HG03064 (cell line): ENCODE results near the gene GREM2.

Experiments used
- ATAC-seq: cut with Tn5 transposase; IDR thresholded peaks from one replicate; pipeline ENCODE4 v1.9.1; 2021; ENCODE audit warnings: low read depth; ENCODE audit not compliant: unreplicated experiment

GREM2 gene

DNA sequence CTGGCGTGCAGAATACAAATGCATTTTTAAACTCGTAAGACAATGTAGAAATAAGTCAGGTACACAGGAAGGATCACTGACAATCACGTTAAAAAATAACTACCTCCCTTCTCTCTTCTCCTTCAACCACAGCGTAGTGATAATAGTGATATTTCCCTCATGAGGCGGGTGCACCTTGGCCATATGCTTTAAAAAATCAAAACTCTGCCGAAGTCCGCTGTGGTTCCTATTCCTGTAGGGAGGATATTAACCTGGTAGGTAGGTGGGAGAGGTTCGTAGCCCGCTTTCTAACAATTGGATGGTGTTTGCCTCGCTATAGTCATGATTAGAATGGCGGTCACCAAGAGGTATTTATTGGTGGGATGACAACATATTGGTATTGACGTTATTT lies 732 bp downstream of the GREM2 start:
- no peak for ATAC-seq

DNA sequence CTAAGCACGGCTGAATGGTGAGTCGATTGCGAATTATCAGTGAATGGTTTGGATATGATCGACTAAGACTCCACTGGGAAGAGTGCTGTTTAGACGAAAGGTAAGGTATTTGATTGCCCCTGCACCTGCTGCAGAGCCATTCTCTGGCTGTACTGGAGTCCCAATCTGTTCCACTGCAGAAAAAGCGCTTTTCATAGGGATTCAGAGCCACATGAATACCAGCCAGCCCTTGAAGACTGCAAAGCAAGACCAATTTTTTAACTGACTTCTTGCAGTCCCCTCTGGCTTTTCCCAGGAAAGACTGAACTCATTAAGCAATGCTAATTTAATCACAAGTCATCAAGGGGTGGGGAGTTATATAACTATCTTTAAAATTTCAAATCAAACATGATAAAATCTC lies 1.3 kb downstream of the GREM2 start:
- no peak for ATAC-seq

DNA sequence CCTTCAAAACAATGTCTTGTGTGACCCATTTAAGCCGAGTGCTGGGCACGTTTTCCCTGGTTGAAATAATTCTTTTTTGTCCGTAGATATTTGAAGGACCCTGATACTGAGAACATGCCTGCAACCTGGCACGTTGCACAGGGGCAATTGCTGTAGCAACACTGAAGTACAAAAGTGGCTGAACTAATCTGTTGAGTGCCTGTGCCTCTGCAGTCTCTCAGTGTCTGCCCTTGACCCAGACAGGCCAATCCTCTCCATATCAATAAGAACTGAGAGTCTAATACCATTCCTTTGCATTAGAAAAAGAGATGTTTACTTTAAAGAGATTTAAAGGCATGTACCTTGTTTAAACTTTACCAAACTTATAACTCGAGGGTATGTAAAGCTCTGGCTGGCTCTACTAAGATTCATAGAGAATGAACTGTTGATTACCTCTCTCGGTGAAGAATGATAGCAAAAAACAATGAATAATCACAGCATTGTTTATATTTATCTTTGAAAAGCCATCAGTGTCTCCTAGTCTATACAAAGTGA lies 2.4 kb downstream of the GREM2 start:
- no peak for ATAC-seq

DNA sequence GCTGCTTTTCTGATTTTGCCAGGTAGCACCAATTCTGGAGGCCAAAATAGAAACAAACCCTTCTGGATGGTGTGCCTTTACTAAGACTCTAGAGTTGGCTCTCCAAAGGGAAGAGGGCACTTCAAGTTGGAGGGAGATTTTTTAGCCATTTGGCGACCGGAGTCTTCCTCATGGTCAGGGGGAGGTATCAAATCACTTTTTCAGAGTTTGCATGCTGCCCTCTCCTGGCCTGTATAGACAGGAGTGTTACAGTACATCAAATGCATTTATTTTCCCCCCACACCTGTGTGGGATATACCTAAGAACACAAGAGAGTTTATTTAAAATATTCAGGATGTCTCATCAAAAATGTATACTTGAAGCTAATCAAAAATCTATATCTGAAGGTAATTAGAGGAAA lies 3.2 kb downstream of the GREM2 start:
- no peak for ATAC-seq

DNA sequence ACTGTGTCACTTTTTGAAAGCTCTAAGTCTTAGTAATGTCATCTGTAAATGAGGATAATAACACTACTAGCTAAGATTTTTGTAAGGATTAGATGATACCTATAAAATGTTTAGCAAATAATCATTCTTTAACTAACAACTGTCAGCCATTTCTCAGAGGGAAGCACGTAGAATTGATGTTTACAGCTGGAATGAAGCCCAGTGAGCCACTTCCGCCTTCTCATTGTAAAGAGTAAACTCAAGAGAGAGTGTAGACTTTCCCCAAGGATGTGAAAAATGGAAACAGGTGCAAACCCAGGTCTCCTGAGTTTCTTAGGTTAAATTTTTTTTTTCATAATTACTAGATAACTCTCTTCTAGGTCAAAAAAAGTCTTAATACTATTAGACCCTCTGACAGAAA lies 4.9 kb downstream of the GREM2 start:
- no peak for ATAC-seq

DNA sequence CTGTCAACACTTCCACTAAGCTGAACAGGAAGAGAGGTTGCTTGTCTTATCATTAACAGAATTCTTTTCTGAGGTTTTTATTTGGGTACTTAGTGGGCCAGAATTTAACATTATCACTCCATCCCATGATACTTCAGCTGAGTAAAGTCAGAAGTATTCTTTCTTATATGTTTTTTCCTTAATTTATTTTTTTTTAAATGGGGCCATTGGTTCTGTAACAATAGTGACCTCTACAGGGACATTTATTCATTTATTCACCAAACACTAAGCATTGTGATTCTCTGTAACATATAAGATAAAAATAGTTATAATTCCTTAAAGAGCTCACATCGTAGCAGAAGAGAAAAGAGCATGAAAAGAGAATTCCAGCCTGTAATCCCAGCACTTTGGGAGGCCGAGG lies 9.8 kb downstream of the GREM2 start:
- ATAC-seq: no peak

DNA sequence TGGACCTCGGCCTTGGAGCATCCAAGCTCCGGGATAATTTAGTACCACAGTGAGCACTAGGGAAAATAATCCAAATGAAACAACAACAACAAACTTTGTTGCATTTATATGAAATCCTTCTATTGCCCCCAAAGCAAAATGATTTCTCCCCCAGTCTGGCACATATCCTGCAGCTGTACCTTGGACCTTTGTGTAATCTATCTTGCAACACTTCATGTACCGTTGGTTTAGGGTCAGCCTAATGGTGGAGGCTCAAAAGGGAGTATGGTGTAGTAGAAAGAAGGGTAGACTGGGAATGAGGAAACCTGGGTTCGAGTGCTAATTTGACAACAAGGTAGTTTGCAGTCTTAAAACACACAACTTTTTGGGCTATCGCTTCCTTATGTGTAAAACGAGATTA lies 12.1 kb downstream of the GREM2 start:
- no peak for ATAC-seq

DNA sequence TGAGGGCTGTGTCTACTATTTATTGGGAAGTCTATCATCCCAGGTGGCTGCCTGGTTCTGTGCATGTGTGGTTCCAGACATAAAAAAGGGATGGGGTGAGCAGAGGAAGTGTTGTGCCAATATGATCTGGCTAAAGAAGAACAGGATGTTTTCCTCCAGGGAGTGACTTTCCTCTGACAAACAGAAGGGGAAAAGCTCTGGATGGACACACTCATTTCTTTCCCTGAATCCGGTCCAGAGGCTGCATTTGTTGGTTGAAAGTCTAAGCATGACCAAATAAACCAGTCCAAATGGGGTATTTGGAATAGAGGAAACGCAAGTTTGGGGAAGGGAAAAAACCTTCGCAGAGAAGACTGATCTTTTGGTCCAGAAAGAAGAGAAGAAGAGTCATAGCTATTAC lies 12.7 kb downstream of the GREM2 start:
- ATAC-seq: no peak

DNA sequence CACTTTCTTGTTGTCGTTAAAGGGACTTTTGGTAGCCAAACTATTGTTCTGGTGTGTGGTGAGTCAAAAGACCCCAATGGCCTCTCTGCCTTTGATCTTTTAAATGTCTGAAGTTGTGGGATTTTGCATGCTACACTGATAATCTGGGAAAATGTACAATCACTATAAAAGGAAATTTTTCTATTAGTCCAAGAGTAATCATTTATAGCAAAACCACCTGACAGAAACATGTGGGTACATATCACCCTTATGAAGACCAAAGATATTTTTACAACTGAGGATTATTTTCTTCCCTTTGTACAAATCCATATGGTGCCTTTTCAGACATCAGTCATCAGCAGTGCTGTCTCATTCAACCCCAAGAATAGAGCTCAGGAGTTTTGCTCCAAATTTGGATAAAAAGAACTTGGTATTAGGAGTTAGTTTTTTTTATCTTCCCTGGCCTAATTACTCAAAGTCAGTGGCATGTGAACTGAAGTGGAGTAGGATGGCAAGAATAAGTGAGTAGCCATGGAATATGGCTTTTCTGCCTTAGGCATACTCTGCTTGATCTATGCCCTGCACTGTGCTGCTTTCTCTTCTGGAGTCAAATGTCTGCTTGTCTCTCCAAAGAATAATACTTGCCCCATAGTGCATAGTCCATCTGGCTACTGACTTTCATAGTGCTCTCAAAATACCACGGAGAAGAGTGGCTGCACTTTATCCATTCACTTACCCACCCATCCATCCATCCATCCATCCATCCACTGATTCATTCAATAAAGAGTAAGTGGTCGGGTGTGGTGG lies 13.5 kb downstream of the GREM2 start:
- ATAC-seq: no peak

DNA sequence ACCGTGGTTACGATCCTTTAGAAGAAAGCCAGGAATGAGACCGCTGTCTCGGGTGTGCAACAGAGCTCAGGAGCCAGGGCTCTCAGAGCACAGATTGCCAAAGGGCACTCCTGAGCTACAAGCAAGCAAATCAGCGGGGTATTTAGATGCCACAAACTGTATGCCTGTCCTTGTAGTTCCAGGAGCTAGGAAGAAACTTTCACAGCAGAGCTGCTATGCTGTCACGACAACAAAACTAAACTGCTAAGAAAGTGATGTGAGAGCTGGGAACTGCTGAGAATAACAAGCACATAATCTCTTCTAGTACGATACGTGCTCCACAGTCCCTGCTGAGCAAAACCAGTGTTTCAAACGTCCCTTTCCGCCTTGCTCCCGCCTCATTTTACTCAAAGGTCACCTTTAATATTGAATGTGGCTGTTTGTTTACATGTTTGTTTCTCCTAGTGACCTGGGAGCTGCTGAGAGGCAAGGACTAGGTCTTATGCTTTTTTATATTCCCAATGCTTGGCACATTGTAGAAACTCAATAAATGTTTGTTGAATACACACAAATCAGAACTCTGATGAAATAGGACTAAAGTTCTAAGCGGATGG lies 14.7 kb downstream of the GREM2 start:
- ATAC-seq: no peak

DNA sequence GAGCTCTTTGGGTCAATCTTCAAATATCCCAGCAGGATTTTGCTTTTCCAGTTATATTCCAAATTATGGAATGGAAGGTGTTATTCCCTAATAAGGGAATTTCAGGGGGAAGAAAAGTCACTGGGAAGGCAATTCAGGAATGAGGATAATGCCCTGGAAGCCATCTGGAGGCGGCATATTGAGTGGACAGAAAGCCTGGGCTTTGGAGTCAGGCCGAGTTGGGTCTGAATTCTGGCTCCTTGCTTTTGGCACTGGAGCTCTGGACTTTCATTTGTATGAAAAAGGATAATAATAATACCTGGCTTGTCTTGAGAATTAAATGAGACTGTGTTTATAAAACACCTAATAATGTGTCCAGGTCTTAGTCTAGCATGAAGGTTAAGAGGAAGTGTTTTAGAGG lies 16.5 kb downstream of the GREM2 start:
- ATAC-seq: no peak

DNA sequence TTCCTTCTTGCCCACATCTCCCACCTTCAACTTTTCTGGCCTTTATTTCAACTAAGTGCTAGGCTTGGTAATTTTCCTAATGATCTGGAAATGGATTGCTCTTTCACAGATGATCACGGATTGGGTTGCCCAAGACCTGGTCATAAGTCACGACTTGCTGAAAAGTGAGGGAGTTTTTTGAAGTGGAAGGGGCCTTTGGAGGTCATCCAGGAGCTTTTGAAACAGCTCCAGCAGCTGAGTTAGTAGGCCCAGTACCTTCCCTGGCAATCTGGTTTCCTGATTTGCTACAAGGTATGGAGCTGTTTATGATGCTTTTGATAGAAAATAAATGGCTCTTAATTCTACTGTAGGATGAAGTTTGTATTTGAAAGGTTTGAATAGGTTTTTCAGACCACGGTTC lies 20.4 kb downstream of the GREM2 start:
- no peak for ATAC-seq

DNA sequence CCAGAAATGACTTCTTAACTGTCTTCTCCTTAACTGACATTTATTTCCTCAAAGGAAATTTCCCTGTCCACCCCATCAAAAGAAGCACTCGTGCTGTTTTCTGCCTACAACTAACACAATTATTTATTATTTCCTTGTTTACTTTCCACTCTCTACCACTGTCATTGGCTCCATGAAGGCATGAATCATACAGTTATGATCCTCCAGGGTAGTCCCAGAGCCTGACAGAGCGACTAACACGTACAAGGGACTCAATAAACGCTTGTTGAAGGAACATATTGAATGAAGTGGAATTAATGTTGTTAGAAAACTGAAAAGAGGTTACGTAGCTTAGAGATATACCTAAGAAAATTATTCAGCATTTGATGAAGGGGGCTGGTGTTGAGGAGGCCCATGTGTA lies 20.9 kb downstream of the GREM2 start:
- ATAC-seq: no peak

DNA sequence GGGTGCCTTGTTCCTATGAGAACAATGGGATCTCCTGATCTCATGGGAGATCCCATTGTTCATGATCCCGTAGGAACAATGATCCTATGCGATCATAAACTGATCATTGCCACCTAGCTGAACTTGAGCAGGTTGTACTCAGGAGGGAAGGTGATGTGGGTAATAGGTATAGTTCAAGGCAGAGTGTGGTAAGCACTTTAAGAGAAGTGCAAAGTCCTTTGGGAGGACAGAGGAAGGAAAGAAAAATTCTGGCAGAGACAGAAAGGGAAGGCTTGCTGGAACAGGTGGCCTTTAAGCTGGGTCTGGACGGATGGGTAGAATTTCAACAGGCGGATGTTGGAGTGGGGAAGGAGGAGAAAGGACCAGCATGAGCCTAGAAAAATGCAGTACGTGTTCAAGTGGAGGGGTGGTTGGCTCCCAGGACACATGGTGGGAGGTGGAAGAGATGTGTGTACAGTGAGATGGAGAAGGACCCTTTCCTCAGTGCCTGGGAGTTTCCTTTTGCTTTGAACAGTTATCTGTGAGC lies 22.3 kb downstream of the GREM2 start:
- ATAC-seq: no peak

DNA sequence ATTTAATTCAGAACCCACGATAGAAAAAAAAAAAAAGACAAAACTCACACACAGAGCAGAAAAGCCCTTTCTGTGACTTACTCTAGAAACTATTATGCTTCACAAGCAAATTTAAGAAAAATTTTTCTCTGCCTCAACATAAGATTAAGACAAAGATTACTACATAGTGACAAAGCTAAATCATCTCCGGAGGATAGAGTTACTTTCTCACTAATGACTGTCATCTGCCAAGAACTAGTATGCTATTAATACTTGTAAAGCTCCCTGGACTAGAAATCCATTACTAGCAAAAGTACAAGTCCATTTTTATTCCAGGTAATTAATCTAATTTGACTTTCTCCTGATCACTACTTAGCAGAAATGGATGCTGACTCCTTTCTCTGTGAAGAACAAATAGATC lies 25.9 kb downstream of the GREM2 start:
- no peak for ATAC-seq

DNA sequence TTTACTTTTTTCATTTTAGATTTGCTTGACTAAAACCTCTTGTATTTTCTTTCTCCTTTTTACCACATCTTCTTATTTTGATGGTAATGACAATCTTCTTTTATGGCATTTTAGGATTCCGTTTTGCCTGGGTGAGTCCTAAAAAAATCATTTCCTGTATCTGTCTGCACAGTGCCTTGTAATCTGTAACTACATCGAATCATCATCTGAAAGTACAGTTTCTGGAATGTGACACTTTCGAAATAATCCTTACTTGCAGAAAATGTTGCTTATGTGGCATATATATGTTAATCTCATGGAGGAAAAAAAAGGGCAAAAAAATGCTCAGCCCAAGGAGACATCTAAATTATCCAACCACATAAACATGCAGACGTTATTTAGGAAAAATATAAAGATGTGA lies 29.0 kb downstream of the GREM2 start:
- ATAC-seq: no peak

DNA sequence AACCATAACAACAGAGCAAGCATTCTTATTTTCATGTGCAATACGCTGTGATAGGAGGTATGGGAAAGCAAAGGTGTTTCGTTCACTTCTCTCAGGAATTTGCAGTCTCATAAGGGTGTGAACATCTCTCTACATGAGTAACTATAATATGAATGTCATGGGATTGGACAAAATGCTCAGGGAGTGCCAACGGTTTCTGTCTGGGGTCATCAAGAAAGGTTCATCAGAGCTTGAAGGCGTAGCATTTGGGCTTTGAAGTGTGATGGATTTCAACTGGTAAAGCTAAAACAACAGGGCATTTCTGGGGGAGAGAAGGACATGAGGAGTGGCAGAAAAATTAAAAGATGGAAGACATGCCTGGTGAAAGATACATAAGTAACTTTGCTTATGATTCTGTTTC lies 32.4 kb downstream of the GREM2 start:
- ATAC-seq: no peak

DNA sequence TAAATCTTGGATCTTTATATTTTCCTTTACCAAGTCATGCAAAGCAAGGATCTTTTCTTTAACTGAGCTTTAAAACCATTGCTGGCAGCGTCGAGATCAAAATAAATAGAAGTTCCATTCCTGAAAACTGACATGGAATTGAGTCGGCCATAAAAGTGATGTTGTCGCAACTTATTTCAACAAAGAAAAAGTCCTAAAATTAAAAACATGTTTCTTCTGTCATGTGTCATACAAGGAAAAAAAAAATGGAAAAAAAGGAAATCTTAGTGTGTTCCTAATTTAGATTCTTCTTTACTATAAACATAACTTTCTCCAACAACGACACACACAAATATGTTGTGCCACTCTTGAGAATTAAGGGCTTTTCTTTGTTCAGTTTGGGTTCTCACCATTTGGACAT lies 34.9 kb downstream of the GREM2 start:
- no peak for ATAC-seq

DNA sequence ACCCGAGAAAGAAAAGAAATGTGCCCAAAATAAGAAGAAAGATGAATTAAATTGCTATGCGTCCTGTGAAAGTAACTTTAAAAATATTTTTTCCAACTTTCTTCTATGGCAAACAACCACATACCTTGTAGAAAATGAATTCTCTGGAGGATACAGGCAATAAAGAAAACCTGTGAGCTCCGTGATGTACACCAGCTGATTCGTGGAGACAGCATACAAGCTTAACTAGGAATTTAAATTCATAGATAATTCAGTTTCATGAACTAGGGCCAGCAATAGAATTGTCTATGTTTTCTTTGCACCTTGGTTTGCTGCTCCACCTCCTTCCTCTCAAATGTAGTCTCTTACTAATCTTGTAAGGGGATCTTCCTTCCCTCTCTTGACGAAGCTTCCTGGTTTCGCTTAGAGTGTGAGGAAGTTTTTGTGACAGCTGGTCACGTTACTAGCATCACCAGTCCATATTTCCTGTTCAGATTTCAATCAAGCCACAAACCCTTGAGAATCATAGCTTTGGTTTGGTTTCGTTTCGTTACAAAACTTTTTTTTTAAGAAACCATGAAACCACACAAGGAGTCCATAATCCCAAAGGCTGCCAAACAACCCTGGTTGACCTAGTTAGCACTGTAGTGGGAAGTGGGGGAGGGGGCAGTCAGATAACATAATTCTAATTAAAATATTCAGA lies 35.8 kb downstream of the GREM2 start:
- no peak for ATAC-seq

DNA sequence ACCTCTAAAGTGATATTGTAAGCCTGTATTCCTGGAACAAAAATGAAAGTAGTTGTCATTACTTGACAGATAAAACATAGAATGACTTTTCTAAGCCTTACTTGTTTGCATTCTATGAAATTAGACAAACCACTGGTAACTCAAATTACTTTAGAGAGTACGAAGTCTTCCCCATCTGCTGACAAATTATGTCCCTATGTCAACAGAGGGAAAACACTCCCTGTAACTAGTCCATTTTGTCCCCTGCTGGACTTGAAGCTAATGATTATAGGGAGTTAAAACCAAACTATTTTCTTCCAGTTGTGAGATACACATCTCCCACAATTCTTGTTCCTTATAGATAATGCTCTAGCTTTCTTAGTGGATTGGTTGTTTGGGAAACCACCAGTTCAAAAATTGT lies 39.6 kb downstream of the GREM2 start:
- no peak for ATAC-seq

DNA sequence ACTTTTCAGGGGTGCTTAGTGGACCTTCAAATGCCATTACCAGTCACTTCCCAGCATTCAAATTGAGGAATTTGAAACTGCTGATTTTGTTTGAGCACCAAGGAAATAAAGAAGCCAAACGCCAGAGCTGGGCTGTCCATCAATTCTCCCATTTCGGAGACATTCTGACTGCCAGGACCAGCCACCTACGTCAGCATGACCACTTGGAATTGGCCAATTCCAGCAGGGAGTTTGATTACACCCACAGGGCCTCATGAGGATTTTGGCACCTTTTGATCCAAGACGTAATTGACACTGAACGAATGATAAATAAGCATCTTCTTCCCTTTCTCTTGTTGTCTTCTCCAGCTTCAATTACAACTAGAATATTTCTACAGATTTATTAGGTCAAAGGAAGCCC lies 40.2 kb downstream of the GREM2 start:
- ATAC-seq: no peak

DNA sequence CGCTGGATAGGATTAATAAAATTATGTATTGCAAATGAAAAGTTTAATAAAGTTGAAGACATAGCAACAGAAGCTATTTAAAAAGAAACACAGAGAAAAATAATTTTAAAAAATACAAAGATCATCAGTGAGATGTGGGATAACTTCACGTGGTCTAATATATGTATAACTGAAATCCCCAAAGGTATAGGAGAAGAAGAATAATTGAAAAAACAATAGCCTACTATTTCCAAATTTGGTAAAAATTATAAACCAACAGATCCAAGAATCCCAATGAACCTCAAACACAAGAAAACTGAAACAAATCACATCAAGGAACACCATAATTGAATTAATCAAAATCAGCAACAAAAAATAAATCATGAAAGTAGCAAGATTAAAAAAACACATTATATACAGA lies 44.9 kb downstream of the GREM2 start:
- ATAC-seq: no peak
